ENCODE data around the gene ATP13A1.

Gene ATP13A1

DNA sequence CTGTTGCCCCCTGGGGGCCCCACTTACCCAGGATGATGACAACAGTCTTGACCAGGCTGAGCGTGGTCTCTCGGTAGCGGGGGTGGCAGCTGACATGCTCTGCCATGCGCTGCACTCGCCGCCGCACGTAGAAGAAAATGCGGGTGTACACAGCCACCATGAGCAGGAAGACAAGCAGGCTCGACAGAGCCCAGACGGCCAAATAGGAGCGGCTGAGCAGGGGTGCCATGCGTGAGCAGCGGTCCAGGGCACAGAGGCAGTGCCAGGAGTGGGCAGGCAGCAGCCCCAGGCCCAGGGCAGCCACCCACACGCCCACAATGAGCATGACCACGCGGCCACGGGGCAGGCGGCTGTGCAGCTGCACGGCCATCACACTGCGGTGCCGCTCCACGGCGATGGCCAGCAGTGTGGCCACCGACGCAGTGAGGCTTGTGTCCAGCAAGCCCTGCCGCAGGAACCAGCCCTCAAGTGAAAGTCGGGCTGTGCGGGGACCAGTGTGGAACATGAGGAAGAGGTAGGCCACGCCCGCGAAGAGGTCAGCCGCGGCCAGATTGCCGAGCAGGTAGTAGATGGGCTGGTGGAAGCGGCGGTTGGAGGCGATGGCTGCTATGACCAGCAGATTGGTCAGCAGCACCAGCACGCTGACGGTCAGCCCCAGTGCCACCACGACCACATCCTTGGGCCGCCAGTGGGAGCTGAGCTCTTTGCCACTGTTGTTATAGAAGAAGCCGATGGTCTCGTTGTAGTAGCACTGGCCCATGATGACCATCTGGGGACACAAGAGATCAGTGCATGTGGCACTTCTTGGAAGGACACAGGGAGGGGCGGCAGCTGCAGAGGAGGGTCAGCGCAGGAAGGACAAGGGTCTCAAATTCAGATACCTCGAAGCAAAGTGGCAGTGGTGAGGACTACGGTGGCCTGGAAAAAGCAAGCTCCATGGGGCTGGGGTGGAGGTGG lies 36.7 kb downstream of the ATP13A1 start:
- no peak for TF ChIP-seq CTCF (IDR thresholded peaks at IDR 0.05; ENCODE audit: control insufficient read depth, insufficient read depth, low read depth, low read length, missing control alignments)
- no peak overlapping the region for H3K4me3 ChIP-seq (ENCODE audit: control insufficient read depth, low read depth, low read length)
- no peak for DNase-seq (ENCODE audit: low read depth)

GRCh38 chr19:19624032-19624570 lies 39.4 kb downstream of the ATP13A1 start:
- H3K4me3 ChIP-seq (ENCODE audit: control insufficient read depth, low read depth, low read length) = no peak overlapping the region
- TF ChIP-seq CTCF (IDR thresholded peaks at IDR 0.05; ENCODE audit: control insufficient read depth, insufficient read depth, low read depth, low read length, missing control alignments) = no peak
- no peak for DNase-seq (ENCODE audit: low read depth)

DNA sequence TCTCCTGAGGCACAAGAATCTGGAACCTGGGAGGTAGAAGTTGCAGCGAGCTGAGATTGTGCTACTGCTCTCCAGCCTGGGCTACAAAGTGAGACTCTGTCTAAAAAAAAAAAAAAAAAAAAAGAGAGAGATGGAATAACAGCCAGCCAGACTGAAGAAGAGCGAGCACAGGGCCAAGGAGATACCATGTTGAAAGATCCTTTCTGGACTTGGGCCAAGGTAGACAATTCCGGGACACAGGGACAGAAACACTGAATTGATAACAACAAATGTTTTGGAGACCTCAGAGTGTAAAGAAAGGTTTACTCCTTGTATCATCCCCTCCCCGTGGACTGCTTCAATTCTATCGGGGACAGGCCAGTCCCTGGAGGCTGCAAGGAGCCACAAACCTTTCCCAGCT lies 40.1 kb downstream of the ATP13A1 start:
- no peak overlapping the region for H3K4me3 ChIP-seq (ENCODE audit: control insufficient read depth, low read depth, low read length)
- TF ChIP-seq CTCF (IDR thresholded peaks at IDR 0.05; ENCODE audit: control insufficient read depth, insufficient read depth, low read depth, low read length, missing control alignments) = no peak
- DNase-seq (ENCODE audit: low read depth) = no peak

DNA sequence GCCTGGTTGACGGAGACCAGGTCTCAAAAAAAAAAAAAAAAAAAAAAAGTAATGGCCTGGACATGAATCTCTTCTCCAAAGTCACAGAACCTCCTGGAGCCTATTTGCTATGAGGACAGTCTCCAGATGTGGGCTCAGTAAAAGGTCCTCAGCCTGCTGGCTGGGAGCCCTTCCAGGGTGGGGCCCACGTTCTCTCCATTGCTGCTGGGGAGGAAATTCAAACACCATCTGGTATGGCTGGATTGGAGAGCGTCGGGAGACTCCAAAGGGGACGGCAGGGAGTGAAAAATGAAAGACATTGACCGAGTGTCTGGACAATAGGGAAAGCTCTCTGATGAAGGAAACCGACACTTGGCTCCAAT lies 43.6 kb downstream of the ATP13A1 start:
- H3K4me3 ChIP-seq (ENCODE audit: control insufficient read depth, low read depth, low read length) = no peak overlapping the region
- no peak for DNase-seq (ENCODE audit: low read depth)
- no peak for TF ChIP-seq CTCF (IDR thresholded peaks at IDR 0.05; ENCODE audit: control insufficient read depth, insufficient read depth, low read depth, low read length, missing control alignments)

GRCh38 chr19:19619181-19619848 lies 44.2 kb downstream of the ATP13A1 start:
- DNase-seq (ENCODE audit: low read depth) = no peak
- TF ChIP-seq CTCF (IDR thresholded peaks at IDR 0.05; ENCODE audit: control insufficient read depth, insufficient read depth, low read depth, low read length, missing control alignments) = no peak
- no peak overlapping the region; the same call in 1 of the 2 replicates for H3K4me3 ChIP-seq (ENCODE audit: control insufficient read depth, low read depth, low read length)

DNA sequence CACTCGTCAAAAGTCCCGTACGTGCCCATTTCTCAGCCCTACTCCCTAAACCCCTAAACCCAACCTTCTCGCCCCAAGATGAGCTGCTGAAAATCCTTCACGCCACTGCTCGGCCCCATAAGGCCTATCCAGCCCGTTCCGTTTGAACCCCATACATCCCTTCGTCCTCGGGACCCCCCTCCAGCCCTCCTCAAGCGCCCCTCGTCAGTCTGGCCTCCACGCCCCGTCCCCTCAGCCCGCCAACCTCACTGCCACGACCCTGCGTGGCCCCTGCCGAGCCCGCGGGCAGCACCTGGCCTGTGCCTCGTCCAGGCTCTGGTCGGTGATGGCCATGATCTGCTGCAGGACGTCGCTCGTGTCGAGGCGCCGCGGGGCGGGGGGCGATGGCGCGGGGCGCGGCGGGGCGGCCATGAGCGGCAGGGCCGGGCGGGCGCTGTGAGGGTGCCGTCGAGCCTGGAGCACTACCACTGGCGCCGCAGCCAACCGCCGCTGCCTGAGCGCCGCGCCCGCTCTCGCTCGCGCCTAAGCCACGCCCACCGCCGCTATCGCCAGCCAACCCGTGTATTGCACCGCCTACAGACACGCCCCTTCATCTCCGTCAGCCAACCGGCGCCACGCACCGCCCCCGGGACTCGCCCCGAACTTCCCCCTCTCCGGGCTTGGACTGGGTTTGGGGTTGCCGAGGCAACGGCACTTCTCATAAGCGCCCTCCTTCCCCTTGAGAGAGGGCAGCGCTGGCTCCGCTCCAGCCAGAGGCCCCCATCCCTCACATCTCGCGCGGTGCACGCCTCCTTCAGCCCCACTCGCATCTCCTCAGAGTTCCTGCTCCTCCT lies 45.0 kb downstream of the ATP13A1 start, which contains the start of gene PBX4:
Gene PBX4, minus strand, starts transcription at position 469 of the 833 bp plus-strand sequence. Its CDS starts 58 bp downstream, at position 411.
- peak; percentile 52 for DNase-seq (ENCODE audit: low read depth)
- H3K4me3 ChIP-seq (ENCODE audit: control insufficient read depth, low read depth, low read length) = peak within 1 kb of the TSS; percentile 47
- no peak for TF ChIP-seq CTCF (IDR thresholded peaks at IDR 0.05; ENCODE audit: control insufficient read depth, insufficient read depth, low read depth, low read length, missing control alignments)

All from AG09309 (cell line).